ENCODE results near the gene ZNF594.
"Not testable (repeated sequence)": the region's sequence is repeated elsewhere in the genome, so short reads cannot be mapped to it uniquely, and the experiment has no call there.

Gene ZNF594

GRCh38 chr17:5200360-5200759 is 8.7 kb upstream of the ZNF594 start:
- DNase-seq, result no peak

- DNase-seq, result no peak
These were observed 6.8 kb upstream of the ZNF594 start for GRCh38 chr17:5198472-5198871.

DNA sequence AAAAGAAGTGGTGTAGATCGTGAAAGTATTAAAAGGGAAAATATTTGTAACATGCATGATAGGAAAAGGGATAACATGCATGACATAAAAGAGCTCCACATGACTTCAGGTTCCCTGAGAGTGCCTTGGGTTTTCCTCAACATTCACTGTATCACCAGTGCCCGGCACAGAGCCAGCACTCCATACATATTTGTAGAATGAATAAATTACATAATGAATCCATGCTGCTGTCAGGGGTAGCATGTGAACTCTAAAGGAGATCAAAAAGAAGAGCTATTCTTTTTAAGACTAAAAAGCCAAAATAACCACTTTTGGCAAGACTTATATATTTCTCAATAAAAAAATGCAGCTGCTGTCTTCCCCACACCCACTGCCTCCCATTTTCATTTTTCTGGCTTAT is 2.7 kb upstream of the ZNF594 start:
- DNase-seq, result no peak

DNA sequence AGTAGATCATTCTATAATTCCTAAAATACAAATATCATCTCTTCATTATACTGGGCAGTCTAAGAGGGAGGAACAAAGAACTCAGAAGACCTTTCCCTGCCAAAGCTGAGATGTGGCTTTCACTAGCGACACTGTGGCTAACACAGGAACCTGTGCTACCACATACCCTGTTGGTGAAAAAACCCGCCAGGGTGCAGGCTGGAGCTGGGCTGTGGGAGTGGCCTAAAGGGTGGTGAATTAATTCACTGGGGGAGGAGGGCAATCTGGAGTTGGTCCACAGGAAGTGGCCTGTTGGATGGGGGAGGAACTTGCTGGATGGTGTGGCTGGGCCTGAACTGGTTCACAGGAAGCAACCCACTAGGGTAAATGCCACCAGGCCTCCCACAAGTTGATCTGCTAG is 7.4 kb downstream of the ZNF594 start:
- no peak for DNase-seq

GRCh38 chr17:5183410-5183793 is 8.3 kb downstream of the ZNF594 start:
- no peak for DNase-seq

GRCh38 chr17:5182597-5183409 is 8.9 kb downstream of the ZNF594 start:
- no peak for DNase-seq

DNA sequence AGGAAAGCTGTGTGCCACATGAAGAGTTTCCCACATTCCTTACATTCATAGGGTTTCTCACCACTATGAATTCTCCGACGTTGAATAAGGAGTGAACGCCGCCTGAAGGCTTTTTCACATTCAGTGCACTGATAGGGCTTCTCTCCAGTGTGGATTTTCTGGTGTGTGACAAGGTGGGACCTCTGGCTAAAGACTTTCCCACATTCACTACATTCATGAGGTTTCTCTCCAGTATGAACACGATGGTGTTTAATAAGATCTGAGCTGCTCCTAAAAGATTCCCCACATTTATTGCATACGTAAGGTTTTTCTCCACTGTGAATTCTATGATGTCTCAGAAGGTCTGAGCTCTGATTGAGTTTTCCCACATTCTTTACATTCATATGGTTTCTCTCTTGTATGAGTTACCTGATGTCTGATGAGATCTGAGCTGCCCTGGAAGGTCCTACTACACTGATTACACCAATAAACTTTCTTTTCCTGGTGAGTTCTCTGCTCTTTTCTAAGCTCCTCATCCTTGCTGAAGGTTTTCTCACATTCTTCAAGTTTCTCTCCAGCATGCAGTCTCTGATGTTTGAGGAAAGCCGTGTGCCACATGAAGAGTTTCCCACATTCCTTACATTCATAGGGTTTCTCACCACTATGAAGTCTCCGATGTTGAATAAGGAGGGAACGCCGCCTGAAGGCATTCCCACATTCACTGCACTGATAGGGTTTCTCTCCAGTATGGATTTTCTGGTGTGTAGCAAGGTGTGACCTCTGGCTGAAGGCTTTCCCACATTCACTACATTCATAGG is 10.0 kb downstream of the ZNF594 start:
- DNase-seq, result no peak

- no peak for DNase-seq
These were observed 12.7 kb downstream of the ZNF594 start for GRCh38 chr17:5179003-5179402.

- DNase-seq, result not testable (repeated sequence)
These were observed 16.6 kb downstream of the ZNF594 start for GRCh38 chr17:5175027-5175426.

DNA sequence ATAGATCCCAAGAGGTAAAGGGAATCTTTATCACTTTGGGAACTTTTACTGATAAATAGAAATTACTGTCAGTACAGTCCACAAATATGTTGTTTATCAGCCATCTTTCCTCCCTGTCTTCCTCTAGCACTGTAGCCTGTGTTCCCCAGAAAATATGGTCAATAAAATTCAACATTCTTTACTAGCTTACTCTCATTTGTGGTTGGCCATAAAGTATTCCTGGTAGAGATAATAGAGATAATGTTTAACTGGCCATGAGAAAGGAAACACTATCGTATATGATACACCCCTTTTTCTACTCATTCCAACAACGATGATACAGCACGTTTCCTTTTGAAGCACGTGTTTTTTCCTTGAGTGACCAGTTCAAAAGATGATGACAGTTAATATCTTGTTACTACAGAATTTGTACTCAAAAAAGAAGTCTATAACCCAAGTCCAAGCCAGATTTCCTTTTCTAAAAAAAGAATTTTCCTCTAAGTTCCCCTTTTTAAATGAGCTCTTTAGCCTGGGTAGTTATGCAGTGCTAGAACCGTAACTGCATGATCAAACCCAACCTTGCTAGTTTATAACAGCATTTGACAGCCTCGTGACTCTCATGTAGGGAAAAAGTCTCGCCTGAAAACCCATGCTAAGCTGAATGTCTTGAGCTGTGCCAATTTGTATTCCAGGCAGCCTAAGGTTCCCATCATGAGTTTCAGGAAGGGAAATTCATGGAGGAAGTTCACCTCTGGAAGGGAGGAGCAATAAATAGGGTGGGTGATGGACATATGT is 25.7 kb downstream of the ZNF594 start:
- peak; percentile 13 to 15 for DNase-seq

- no peak for DNase-seq
These were observed 27.2 kb downstream of the ZNF594 start for GRCh38 chr17:5164436-5164835.

DNA sequence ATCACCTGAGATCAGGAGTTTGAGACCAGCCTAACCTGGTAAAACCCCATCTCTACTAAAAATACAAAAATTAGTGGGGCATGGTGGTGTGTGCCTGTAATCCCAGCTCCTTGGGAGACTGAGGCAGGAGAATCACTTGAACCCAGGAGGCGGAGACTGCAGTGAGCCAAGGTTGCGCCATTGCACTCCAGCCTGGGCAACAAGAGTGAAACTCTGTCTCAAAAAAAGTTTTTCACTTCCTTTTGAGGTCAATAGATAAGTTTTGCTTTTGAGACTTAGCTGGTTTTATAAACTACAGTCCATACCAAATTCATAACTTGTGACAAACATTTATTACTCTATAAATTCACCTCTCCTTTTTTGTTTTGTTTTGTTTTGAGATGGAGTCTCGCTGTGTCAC is 29.9 kb downstream of the ZNF594 start:
- not testable (repeated sequence) for DNase-seq

DNA sequence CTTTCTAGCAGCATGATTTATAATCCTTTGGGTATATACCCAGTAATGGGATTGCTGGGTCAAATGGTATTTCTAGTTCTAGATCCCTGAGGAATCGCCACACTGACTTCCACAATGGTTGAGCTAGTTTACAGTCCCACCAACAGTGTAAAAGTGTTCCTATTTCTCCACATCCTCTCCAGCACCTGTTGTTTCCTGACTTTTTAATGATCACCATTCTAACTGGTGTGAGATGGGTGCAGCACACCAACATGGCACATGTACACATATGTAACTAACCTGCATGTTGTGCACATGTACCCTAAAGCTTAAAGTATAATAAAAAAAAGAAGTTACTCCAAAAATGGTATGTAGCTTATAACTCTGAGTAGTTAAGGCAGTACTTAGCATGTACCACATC is 31.0 kb downstream of the ZNF594 start:
- not testable (repeated sequence) for DNase-seq

DNA sequence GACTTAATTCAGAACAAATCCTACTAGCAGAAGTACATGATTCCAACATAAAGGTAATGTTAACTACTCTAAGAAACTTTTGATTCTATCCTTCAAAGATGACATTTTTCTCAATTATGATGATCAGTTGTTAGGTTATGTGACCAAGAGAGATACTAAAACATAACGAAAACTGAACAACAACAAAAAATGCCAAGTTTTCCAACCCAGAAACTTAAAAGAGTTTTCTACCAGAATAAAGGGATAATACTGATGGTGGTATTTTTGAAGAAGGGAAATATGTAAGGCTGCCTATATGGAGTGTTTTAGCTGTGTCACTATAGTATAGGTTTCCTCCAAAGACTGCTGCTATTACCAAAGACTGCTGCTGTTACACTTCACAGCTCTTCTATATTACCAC is 45.5 kb downstream of the ZNF594 start:
- DNase-seq, result not testable (repeated sequence)

DNA sequence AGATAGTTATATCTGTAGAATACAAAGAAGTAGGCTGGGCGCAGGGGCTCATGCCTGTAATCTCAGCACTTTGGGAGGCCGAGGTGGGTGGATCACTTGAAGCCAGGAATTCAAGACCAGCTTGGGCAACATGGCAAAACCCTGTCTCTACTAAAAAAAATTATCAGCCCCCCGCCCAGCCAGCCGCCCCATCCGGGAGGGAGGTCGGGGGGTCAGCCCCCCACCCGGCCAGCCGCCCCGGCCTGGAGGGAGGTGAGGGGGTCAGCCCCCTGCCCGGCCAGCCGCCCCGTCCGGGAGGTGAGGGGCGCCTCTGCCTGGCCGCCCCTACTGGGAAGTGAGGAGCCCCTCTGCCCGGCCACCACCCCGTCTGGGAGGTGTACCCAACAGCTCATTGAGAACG is 48.8 kb downstream of the ZNF594 start:
- not testable (repeated sequence) for DNase-seq

GRCh38 chr17:5139458-5139732 is 52.3 kb downstream of the ZNF594 start:
- DNase-seq, result no peak

- no peak for DNase-seq
These were observed 52.8 kb downstream of the ZNF594 start for GRCh38 chr17:5138616-5139457.

- DNase-seq, result not testable (repeated sequence)
These were observed 53.5 kb downstream of the ZNF594 start for GRCh38 chr17:5138198-5138544.

GRCh38 chr17:5137511-5138197 is 54.0 kb downstream of the ZNF594 start:
- DNase-seq, result not testable (repeated sequence)

- DNase-seq, result not testable (repeated sequence)
These were observed 54.9 kb downstream of the ZNF594 start for GRCh38 chr17:5136580-5137412.

Measured in Kasumi-1 (cell line).